Skin of body (tissue), 2 donors: ENCODE data around the gene ZSWIM8. TPM values are rescaled to one million over a fixed set of nuclear protein-coding genes. Genes with fewer than 3 reads are reported as not detected.
"Not testable (repeated sequence)": the region's sequence is repeated elsewhere in the genome, so short reads cannot be mapped to it uniquely, and the experiment has no call there.

Source experiments
- DNase-seq: peaks from one replicate; lab custom pipeline; 2025; lab: John Stamatoyannopoulos, UW
- total RNA-seq: library from RNA; depleted of rRNA; stranded (reverse); fragments of >200 nt; gene quantifications from one replicate; pipeline ENCODE4 v1.2.3, GENCODE V29; 2014

ZSWIM8 gene, protein sequence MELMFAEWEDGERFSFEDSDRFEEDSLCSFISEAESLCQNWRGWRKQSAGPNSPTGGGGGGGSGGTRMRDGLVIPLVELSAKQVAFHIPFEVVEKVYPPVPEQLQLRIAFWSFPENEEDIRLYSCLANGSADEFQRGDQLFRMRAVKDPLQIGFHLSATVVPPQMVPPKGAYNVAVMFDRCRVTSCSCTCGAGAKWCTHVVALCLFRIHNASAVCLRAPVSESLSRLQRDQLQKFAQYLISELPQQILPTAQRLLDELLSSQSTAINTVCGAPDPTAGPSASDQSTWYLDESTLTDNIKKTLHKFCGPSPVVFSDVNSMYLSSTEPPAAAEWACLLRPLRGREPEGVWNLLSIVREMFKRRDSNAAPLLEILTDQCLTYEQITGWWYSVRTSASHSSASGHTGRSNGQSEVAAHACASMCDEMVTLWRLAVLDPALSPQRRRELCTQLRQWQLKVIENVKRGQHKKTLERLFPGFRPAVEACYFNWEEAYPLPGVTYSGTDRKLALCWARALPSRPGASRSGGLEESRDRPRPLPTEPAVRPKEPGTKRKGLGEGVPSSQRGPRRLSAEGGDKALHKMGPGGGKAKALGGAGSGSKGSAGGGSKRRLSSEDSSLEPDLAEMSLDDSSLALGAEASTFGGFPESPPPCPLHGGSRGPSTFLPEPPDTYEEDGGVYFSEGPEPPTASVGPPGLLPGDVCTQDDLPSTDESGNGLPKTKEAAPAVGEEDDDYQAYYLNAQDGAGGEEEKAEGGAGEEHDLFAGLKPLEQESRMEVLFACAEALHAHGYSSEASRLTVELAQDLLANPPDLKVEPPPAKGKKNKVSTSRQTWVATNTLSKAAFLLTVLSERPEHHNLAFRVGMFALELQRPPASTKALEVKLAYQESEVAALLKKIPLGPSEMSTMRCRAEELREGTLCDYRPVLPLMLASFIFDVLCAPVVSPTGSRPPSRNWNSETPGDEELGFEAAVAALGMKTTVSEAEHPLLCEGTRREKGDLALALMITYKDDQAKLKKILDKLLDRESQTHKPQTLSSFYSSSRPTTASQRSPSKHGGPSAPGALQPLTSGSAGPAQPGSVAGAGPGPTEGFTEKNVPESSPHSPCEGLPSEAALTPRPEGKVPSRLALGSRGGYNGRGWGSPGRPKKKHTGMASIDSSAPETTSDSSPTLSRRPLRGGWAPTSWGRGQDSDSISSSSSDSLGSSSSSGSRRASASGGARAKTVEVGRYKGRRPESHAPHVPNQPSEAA (N-terminal part only)
- 48.4 TPM for total RNA-seq

DNA sequence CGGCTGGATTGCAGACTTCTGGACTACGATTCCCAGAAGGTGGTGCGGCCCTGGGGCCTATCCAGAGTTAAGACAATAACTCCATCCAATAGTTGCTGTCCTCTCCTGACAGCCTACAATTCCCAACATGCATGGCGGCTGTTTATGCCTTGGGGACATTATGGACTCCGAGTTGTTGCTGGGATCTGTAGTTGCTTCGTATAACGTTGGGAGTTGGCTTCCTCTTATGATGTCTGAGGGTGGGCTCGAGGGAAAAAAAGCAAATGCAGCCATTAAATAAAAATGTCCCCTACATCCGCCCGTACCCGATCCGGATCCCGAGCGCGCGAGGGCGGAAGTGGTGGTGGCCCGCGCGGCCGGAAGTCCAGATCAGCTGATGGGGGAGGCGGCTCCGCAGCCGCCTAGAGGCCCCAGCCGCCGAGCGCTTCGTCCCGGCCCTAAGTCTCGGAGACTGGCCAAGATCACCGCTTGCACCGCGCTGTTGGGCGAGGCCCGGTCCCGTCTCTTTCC, at the start of gene ZSWIM8:
ZSWIM8 (plus strand) TSS at position 396 of the 510 bp plus-strand sequence. CDS start 273 bp downstream, outside the sequence.
- peak; percentile 99 for DNase-seq

DNA sequence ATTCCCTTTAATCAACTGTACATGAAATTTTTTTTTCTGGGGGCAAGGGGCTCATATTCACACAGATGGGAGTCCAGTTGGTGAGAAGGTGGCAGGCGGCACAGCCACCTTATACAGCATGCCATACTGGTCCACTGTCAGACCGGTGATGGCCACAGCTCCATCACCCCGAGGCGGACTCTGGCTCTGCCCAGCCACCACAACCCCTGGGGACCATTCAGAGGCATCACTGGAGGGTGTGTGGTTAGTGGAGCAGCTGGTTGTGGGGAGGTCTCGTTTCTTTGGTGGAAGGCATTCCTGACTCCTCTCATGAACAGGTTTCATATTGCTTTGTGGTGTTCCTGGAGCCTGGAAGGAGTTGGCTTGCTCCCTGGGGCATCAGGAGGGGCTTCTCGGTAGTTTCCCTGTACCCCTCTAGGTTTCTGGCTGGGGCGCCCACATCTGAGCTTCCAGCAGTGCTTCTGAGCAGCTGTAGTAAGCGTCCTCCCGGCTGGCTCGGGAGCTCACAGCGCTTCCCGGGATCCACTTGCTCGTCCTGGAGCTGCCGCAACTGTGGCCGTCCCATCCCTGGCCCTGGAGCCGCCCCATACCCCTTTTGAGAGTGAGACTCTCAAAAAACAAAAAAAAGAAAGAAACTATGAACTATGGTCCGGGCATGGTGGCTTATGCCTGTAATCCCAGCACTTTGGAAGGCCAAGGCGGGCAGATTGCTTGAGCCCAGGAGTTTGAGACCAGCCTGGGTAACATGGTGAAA, 44.7 kb upstream of the ZSWIM8 start:
- DNase-seq: not testable (repeated sequence)

DNA sequence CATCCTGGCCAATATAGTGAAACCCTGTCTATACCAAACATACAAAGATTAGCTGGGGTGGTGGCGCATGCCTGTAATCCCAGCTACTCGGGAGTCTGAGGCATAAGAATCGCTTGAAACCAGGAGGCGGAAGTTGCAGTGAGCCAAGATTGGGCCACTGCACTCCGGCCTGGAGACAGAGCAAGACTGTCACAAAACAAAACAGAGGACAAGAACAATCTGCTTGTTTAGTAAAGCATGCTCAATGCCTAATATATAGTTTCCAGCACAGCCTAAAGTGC, 43.0 kb upstream of the ZSWIM8 start:
- no peak for DNase-seq

DNA sequence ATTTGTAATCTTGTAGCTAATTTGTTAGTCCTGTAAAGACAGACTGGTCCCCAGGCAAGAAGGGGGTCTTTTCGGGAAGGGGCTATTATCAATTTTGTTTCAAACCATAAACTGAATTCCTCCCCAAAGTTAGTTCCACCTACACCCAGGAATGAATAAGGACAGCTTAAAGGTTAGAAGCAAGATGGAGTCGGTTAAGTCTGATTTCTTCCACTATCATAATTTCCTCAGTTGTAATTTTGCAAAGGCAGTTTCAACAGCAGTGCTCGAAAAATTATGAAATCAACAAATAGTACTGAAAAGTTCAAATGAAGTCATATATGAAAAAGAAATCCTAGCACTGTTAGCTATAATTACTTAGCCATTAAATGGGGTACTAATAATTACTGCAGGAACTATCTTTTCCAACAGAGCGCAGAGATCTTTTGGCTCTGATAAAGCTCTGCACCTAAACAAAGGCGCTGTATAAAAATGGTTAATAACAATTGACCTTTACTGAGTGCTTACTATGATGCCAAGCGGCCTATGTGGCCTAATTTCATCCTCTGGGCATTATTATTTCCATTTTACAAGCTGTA, 42.0 kb upstream of the ZSWIM8 start:
- no peak for DNase-seq

DNA sequence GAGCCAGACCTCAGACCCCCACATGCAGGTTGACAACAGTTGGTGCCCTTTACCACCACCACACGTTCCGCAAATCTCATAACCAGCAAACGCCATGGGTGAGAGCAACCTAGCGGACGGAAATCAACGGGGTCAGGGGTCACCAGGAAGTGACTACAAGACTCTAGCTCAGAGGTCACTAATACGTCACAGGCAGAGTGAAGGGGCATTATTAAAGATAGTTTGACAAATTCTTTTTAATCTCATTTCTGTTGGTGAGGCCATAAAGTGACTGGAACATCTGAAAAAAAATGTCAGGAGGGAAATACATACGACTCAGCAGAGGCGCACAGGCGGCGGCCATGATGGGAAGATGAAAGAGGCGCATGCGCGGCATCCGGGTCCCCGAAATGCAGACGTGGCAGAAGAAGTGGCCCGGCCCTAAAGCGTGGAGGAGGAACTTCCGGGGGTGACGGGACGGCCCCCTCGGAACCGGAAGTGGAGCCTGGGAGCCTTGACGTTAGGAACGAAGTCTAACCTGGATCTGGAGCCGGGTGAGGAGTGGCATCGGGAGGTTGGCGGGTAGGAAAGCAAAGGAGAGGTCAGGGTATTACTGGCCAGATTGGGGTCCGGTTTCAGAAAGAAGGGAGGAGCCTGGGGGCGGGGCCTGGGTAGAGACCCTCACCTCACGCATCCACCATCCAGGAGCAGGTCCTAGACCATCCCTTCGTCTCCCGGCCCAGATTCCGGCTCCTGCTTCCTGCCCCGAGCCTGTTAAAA, 41.3 kb upstream of the ZSWIM8 start, which contains the start of gene SEC24C:
SEC24C (plus strand) TSS at position 468 of the 759 bp plus-strand sequence. CDS start 2,461 bp downstream, outside the sequence.
- DNase-seq: peak; percentile 95

DNA sequence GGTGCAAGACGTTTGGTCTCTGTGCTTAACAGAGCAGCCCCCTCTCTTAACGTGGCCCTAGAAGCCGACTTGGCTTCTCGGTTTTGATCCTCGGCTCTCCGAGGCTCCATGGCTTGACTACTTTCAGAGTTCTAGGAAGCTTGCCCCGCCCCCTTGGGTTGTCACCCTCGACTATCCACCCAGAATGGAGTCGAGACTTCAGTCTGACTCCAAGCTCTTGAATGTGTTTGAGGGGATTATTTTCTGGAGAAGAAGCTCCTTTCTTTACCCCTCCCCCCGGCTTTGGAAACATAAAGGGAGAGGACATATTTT, 40.8 kb upstream of the ZSWIM8 start:
- DNase-seq: peak; percentile 56

DNA sequence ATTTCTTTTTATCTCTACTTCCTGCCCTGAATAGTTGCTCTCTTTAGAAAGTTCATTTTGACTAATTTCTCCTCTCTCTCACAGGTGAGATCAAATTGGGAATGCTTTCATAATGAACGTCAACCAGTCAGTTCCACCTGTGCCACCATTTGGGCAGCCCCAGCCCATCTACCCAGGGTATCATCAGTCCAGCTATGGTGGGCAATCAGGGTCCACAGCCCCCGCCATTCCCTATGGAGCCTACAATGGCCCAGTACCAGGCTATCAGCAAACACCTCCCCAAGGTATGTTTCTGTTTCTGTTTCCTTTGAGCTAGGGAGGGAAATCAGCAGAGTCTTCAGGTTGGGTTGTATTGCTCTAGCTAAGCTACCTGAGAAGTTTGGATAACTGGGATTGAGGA, 38.7 kb upstream of the ZSWIM8 start:
- no peak for DNase-seq

DNA sequence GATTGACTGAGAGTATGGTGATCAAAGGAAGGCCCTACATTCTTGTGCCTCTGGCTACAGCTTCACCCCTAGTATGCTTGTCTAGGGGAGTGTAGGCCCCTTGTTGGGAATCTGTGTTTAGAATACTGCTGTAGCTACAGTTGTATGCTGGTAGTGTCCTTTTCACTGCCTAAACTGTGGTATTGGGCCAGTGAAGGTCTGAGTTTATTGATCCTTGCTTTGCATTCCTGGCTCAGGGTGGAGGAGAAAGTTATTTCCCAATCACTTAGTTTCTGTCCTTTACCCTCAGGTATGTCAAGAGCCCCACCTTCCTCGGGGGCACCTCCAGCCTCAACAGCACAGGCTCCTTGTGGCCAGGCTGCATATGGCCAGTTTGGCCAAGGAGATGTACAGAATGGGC, 34.6 kb upstream of the ZSWIM8 start:
- DNase-seq: no peak

DNA sequence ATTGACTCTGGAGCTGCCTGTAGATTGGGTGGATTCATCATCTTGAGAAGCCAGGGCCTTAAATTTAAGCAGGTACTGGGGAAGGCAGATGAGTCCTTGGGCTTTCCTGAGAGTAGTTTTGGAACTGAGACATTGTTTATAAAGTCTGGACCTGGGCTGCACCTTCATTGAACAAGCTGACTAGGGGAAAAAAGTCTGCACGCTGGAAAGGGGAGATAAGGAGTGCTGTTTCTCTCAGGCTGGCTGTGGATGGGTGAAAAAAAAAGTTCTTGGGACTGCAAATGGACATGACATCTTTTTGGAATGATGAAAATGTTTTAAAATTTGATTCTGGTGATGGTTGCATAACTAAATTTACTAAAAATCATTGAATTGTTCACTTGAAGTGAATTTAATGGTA, 29.2 kb upstream of the ZSWIM8 start:
- no peak for DNase-seq

DNA sequence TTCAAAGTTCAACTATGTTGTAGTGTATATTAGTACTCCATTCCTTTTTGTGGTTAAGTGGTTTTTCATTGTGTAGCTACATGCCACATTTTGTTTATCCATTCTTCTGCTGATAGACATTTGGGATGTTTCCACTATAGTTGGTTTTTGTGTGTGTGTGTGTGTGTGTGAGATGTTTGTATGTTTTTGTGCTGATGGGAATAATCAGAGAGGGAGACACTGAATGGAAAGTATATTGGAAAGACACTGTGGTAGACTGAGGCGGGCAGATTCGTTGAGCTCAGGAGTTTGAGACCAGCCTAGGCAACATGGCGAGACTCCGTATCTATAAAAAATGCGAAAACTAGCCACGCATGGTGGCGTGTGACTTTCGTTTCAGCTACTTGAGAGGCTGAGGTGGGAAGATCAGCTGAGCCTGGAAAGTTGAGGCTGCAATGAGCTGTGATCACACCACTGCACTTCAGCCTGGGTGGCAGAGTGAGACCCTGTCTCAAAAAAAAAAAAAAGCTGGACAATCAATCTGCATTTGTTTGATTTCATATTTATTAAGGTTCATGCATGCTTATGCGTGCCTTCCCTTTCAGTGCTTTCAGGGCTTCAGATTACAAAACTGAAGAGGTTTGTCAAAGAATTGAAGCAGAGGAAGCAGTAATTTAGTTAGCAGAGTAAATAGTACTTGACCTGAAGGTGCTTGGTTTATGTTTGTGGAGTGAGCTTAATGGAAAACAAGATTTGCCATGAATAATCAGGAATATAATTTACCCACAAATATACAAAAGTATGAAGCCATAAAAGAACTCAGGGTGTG, 26.5 kb upstream of the ZSWIM8 start:
- no peak for DNase-seq

DNA sequence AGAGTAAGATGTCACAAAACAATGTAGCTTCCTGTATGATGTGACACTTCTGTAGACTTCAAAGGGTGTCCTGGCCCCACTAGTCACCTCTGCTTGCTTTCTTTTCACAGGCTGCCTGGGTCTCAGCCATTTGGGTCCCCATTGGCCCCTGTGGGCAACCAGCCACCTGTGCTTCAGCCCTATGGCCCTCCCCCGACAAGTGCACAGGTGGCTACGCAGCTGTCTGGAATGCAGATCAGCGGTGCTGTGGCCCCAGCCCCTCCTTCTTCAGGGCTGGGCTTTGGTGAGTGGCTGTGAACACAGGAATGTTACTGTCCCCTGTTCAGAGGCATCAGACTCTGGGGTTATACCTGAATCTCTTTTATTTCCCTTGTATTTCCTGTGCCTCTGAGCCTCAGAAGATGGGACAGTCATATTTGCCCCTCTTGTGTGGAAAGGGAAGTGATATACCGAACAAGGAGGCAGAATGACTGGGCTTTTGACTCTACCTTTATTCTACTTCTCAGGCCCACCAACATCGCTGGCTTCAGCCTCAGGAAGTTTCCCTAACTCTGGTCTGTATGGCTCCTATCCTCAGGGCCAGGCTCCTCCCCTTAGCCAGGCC, 25.8 kb upstream of the ZSWIM8 start:
- DNase-seq: no peak

DNA sequence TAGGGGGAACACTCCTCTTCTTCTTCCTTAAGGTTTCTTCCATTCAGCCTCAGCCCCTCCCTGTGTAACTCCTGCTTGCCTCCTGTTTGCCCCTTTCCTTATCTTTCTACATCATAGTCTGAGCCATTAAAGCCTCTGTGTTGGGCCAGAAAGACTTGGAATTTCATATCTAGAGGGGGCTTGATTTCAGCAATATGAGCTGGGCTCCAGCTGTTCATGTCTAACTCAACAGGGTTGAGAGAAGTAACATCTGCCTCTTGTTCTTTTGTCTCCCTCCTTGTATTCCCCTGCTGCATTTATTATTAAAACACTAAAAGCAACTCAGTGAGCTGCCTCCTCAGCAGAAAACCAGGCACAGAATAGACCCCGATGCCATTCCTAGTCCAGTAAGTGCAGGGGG, 23.6 kb upstream of the ZSWIM8 start:
- DNase-seq: no peak

DNA sequence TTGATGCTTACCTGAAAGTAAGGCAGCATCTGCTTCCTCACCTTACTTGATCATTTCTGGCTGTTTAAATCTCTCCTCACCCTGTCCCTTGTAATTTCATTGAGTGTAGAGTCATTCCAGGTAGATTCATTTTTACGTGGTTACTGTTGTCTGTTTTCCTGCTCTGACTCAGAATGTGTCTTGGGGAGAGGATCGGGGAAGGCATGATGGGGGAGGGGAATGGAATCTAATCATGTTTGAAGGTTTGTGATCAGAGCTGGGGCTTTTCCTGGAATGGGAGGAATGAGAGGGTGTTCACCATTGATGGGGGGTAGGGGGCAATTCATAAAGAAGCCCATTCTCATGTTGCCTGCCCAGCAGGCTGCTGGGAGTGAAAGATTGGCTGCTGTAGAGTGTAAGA, 22.5 kb upstream of the ZSWIM8 start:
- no peak for DNase-seq

DNA sequence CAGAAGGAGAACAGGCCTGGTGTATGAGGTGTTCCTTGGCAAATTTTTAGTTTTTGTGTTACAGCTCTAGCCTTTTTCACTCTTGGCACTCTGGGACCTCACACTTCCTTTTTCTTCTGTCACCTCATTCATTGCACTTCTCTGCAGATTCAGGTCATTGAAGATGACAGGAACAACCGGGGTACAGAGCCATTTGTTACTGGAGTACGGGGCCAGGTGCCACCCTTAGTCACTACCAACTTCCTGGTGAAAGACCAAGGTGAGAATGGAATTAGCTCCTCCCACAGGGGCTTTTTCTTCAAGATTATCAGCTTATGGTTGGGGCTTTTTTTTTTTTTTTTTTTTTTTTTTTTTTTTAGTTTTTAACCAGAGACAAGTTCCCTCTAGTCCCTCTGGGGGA, 22.1 kb upstream of the ZSWIM8 start:
- DNase-seq: no peak

DNA sequence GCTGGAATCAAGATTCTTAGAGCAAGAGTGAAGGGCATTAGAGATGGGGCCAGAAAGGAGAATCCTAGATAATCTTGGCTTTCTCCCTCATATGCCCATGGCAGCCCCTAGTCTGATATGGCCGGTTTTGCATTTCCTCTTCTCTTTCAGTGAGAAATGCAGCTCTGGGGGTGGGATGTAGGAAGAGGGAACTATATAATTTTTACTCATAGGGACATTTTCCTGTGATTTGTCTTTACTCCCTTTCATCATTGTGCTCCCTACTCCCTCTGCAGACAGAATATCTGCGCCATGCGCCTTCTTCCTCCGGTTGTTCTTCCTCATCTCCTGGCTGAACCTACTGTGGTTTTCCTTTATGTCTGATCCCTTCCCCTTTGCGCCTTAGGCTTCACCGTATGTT, 20.3 kb upstream of the ZSWIM8 start:
- no peak for DNase-seq

DNA sequence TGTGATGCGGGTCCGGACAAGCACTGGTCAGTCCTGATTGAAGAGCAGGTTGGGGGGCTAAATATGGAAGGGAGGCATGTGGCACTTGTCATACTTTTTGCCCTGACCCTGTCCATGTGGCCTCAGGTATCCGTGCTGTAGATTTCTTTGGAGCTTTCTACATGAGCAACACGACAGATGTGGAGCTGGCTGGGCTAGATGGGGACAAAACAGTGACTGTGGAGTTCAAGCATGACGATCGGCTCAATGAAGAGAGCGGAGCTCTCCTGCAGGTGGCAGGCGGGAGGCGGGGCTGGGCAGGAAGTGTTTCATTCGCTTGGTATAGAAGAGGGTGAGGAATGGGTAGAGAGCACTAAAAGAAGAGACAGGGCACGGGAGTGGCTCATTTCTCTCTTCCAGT, 16.5 kb upstream of the ZSWIM8 start:
- DNase-seq: no peak

DNA sequence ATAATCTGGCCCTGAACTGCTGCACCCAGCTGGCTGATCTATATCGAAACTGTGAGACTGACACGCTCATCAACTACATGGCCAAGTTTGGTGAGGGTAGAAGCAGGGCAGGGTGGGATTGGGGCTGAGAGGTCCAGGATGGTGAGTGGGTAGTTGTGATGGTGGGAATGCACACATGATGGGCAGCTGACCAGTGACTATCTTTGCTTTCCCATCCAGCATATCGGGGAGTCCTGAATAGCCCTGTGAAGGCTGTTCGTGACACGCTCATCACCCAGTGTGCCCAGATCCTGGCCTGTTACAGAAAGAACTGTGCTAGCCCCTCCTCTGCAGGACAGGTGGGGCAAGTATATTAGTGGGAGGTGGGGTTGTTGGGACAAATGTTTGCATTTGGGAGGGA, 16.0 kb upstream of the ZSWIM8 start:
- no peak for DNase-seq

DNA sequence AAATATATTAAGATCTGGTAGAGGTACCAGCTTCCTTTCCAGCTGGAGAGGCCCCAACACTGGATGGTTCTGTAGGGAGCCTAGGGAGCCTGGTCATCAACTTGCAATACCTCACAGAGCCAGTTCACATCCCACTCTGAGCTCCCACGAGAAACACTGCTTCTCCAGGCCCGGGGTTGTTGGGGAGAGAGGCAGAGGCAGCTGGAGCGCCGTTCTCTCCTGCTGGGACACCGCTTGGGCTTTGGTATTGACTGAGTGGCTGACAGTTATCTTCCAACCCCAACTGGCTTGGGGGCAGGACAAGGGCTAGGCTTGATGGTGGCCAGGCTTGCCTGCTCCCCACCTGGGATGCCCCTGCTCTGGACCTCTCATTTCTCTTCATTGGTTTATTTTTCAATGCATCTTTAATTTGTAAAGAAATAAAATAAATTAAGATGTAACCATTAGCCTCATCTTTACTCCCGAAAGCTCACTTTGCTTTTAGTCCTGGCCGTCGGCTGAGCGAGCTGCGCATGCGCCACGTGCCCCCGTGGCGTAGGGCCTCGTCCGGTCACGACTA, 13.6 kb upstream of the ZSWIM8 start:
- DNase-seq: no peak
